ENCODE data around the gene B3GAT3. TPM values are rescaled to one million over a fixed set of nuclear protein-coding genes. Genes with fewer than 3 reads are reported as not detected.

B3GAT3 gene
- total RNA-seq, 1 experiment from 2014 or later: 51.2 TPM

DNA sequence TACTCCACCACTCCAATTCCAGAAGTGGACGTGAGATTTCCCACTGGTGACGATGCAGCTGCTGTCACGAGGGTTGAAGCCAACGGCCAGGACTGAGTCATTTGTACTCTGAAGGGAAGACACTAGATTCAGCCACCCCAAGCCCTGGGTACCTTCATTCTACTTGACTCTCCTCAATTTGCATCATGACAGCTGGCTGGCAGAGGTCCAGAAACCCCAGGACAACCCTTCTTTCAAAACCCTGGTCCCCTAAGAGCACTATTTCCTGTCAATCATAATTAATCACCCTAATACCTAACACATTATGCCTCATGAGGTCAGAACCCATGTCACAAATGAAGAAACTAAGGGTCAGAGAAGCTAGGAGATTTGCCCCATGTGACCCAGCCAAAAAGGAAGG is 14.1 kb downstream of the B3GAT3 start:
- Histone ChIP-seq H3K27me3 (ENCODE audit: insufficient read depth, low read length) (no peaks in the 10 kb centered on the region), H2AFZ (ENCODE audit: low read depth, low read length, poor library complexity, severe bottlenecking) (no peak overlapping the region), H3K36me3 (ENCODE audit: control insufficient read depth in 1 of 2, insufficient read depth in 2 of 2, low read length in 2 of 2) (peaks cover 0 to 8% of the 10 kb centered on the region in 2 experiments; a peak in 2 of 4 replicates), H3K9me3 (ENCODE audit: control insufficient read depth in 1 of 2, insufficient read depth in 1 of 2, low read depth in 1 of 2, low read length in 2 of 2) (no peaks in the 10 kb centered on the region), H3K9ac (ENCODE audit: low read length) (no peak overlapping the region), H3K4me3 (replicated peaks in 1 of 2; ENCODE audit: low read depth in 1 of 2, low read length in 2 of 2) (no peak overlapping the region), H3K4me1 (ENCODE audit: control insufficient read depth in 1 of 2, insufficient read depth in 2 of 2, low read length in 2 of 2) (peaks cover 6 to 26% of the 10 kb centered on the region in 2 experiments), H3K9me2 (ENCODE audit: insufficient read depth) (no peaks in the 10 kb centered on the region), H3K4me2 (ENCODE audit: low read length) (no peak overlapping the region), H4K20me1 (ENCODE audit: insufficient read depth) (no peaks in the 10 kb centered on the region), H3K27ac (ENCODE audit: low read depth, low read length) (no peak overlapping the region), H3K79me2 (ENCODE audit: insufficient read depth, low read length) (peaks cover 13% of the 10 kb centered on the region)
- ChIA-PET POLR2A (interaction anchor here (0.8 to 0.9 kb wide), 2 partner anchors 16 to 64 kb away, joined by 3 read pairs; partner anchors contain the start of gene LBHD1), RAD21 (ENCODE audit: low non-redundant PET in 1 of 2, low total read pairs in 2 of 2, uncharacterized antibody in 2 of 2, unreplicated experiment in 2 of 2) (no interaction called here), CTCF (no interaction called here)
- TF ChIP-seq EGR1 (IDR thresholded peaks at IDR 0.05; ENCODE audit: low read depth): no peak
- TF ChIP-seq RAD21 (IDR thresholded peaks at IDR 0.05; ENCODE audit: low read depth): no peak
- TF ChIP-seq FOSL1 (IDR thresholded peaks at IDR 0.05; ENCODE audit: low read depth): no peak
- DNase-seq (ENCODE audit: low read depth, low spot score) (no peak), ATAC-seq (no peak)
- intact Hi-C loops (cut with micrococcal nuclease): no loop called here
- no TSS peak for BruUV-seq (replicated peaks)

GRCh38 chr11:62605902-62606301 is 15.9 kb downstream of the B3GAT3 start:
- ATAC-seq: no peak
- intact Hi-C loops (cut with micrococcal nuclease): no loop called here
- H3K9me2 ChIP-seq (ENCODE audit: insufficient read depth): no peaks in the 10 kb centered on the region
- no peaks in the 10 kb centered on the region for H4K20me1 ChIP-seq (ENCODE audit: insufficient read depth)
- H3K9ac ChIP-seq (ENCODE audit: low read length): no peak overlapping the region
- H3K27ac ChIP-seq (ENCODE audit: low read depth, low read length): no peak overlapping the region
- peaks cover 8% of the 10 kb centered on the region for H3K79me2 ChIP-seq (ENCODE audit: insufficient read depth, low read length)
- ChIA-PET POLR2A (interaction anchor here (1.5 kb wide), 1 partner anchor 59 kb away, joined by 4 read pairs; the partner anchor contains the start of genes C11orf98 and CSKMT), RAD21 (ENCODE audit: low non-redundant PET in 1 of 2, low total read pairs in 2 of 2, uncharacterized antibody in 2 of 2, unreplicated experiment in 2 of 2) (no interaction called here), CTCF (no interaction called here)
- no peaks in the 10 kb centered on the region for H3K9me3 ChIP-seq (ENCODE audit: control insufficient read depth in 1 of 2, insufficient read depth in 1 of 2, low read depth in 1 of 2, low read length in 2 of 2)
- DNase-seq (ENCODE audit: low read depth, low spot score): no peak
- H3K27me3 ChIP-seq (ENCODE audit: insufficient read depth, low read length): no peaks in the 10 kb centered on the region
- H3K36me3 ChIP-seq (ENCODE audit: control insufficient read depth in 1 of 2, insufficient read depth in 2 of 2, low read length in 2 of 2): peaks cover 0 to 8% of the 10 kb centered on the region in 2 experiments; a peak in 2 of 4 replicates
- H3K4me1 ChIP-seq (ENCODE audit: control insufficient read depth in 1 of 2, insufficient read depth in 2 of 2, low read length in 2 of 2): peaks cover 1 to 25% of the 10 kb centered on the region in 2 experiments
- no TSS peak for BruUV-seq (replicated peaks)
- H3K4me3 ChIP-seq (replicated peaks in 1 of 2; ENCODE audit: low read depth in 1 of 2, low read length in 2 of 2): no peak overlapping the region
- TF ChIP-seq CEBPB (IDR thresholded peaks at IDR 0.05; ENCODE audit: low read depth): no peak
- TF ChIP-seq SIN3A (IDR thresholded peaks at IDR 0.05; ENCODE audit: low read depth): no peak
- TF ChIP-seq POLR2A (IDR thresholded peaks at IDR 0.05; ENCODE audit: borderline replicate concordance, extremely low read depth, insufficient read depth, insufficient read length): no peak
- no peak overlapping the region for H2AFZ ChIP-seq (ENCODE audit: low read depth, low read length, poor library complexity, severe bottlenecking)
- H3K4me2 ChIP-seq (ENCODE audit: low read length): no peak overlapping the region
